ENCODE data around the gene RHOF.

GRCh38 chr12:121814429-121815119 lies 21.1 kb upstream of the RHOF start:
- TF ChIP-seq CTCF (IDR thresholded peaks at IDR 0.05) (no peak), EZH2 (IDR thresholded peaks at IDR 0.05; ENCODE audit: borderline replicate concordance, insufficient read depth, low read depth, low read length, poor library complexity, severe bottlenecking) (no peak)
